HEK293 (cell line): ENCODE measurements around the gene OR7D2.
"Not testable (repeated sequence)": the region's sequence is repeated elsewhere in the genome, so short reads cannot be mapped to it uniquely, and the experiment has no call there.

ENCODE experiments used
- CTCF ChIA-PET: fragments of 350-600 bp; formaldehyde crosslinking; extraction: SDS; loops from one replicate; lab custom pipeline; 2021; ENCODE audit warnings: antibody characterized with exemption; lab: Yijun Ruan, JAX
- POLR2A ChIA-PET: fragments of 300-600 bp; formaldehyde crosslinking; extraction: SDS; loops from one replicate; lab custom pipeline; 2020; ENCODE audit warnings: antibody characterized with exemption, inconsistent platforms; lab: Yijun Ruan, JAX
- H3K27ac ChIP-seq: fragments of 200-500 bp; sonication (Bioruptor generic); 2 replicates; pipeline ENCODE4 v1.5.1; 2014; ENCODE audit warnings: low read depth, low read length, control low read depth, inconsistent platforms; ENCODE audit errors: extremely low read depth
- H3K36me3 ChIP-seq, 2 experiments: fragments of 200-500 bp in 1 of 2; sonication (Bioruptor generic) in 1 of 2; 1 replicate in 1 of 2; 2 replicates in 1 of 2; pipeline ENCODE4 v1.5.1; 2014 to 2017; ENCODE audit warnings: inconsistent platforms in 2 of 2, low read length in 2 of 2; ENCODE audit not compliant: control insufficient read depth in 2 of 2, insufficient read depth in 1 of 2
- H3K4me1 ChIP-seq: fragments of 200-500 bp; sonication (Bioruptor generic); 2 replicates; pipeline ENCODE4 v1.5.1; 2014; ENCODE audit warnings: mild to moderate bottlenecking, low read length, inconsistent platforms; ENCODE audit not compliant: control insufficient read depth, insufficient read depth
- H3K4me3 ChIP-seq: 2 replicates; pipeline ENCODE4 v1.5.1; 2011; ENCODE audit warnings: low read depth, mild to moderate bottlenecking, control low read depth, low read length, moderate library complexity
- H3K9me3 ChIP-seq: fragments of 200-500 bp; sonication (Bioruptor generic); 2 replicates; pipeline ENCODE4 v1.5.1; 2014; ENCODE audit warnings: low read depth, low read length, inconsistent platforms; ENCODE audit not compliant: control insufficient read depth, insufficient read depth
- BCL11B ChIP-seq: fragments of 450-650 bp; formaldehyde crosslinking; IDR thresholded peaks from 2 replicates; pipeline ENCODE4 v1.5.1; 2016; ENCODE audit warnings: low read depth, missing biosample characterization, missing genetic modification characterization
- EGR2 ChIP-seq: fragments of 450-650 bp; formaldehyde crosslinking; IDR thresholded peaks from 2 replicates; pipeline ENCODE4 v1.5.1; 2016; ENCODE audit warnings: low read depth, missing biosample characterization, missing genetic modification characterization
- HOXA7 ChIP-seq: sonication (generic); formaldehyde crosslinking; IDR thresholded peaks from 2 replicates; pipeline ENCODE4 v1.8.1; 2022; ENCODE audit warnings: missing genetic modification reagents, borderline replicate concordance
- OVOL3 ChIP-seq: fragments of 450-650 bp; formaldehyde crosslinking; IDR thresholded peaks from 2 replicates; pipeline ENCODE4 v1.5.1; 2016; ENCODE audit warnings: missing biosample characterization, missing genetic modification characterization
- ZBTB1 ChIP-seq: fragments of 450-650 bp; formaldehyde crosslinking; IDR thresholded peaks from 2 replicates; pipeline ENCODE4 v1.5.1; 2016; ENCODE audit warnings: missing biosample characterization, missing genetic modification characterization
- ZNF133 ChIP-seq: fragments of 450-650 bp; formaldehyde crosslinking; IDR thresholded peaks from 2 replicates; pipeline ENCODE4 v1.5.1; 2016; ENCODE audit warnings: missing biosample characterization, missing genetic modification characterization
- ZNF155 ChIP-seq: fragments of 450-650 bp; formaldehyde crosslinking; IDR thresholded peaks from 2 replicates; pipeline ENCODE4 v1.5.1; 2016; ENCODE audit warnings: missing biosample characterization, missing genetic modification characterization
- ZNF292 ChIP-seq: fragments of 450-650 bp; formaldehyde crosslinking; IDR thresholded peaks from 2 replicates; pipeline ENCODE4 v1.5.1; 2016; ENCODE audit warnings: low read depth, missing biosample characterization, missing genetic modification characterization, borderline replicate concordance
- ZNF521 ChIP-seq: fragments of 450-650 bp; formaldehyde crosslinking; IDR thresholded peaks from 2 replicates; pipeline ENCODE4 v1.5.1; 2017; ENCODE audit warnings: missing biosample characterization, mild to moderate bottlenecking, missing genetic modification characterization
- ZNF654 ChIP-seq: fragments of 450-650 bp; formaldehyde crosslinking; IDR thresholded peaks from 2 replicates; pipeline ENCODE4 v1.5.1; 2016; ENCODE audit warnings: low read depth, missing biosample characterization, missing genetic modification characterization
- ZNF677 ChIP-seq: fragments of 450-650 bp; IDR thresholded peaks from 2 replicates; pipeline ENCODE4 v1.5.0; 2018; ENCODE audit warnings: missing biosample characterization, mild to moderate bottlenecking, missing genetic modification characterization, moderate library complexity
- TF ChIP-seq, protein P1 (sequence below): fragments of 450-650 bp; formaldehyde crosslinking; IDR thresholded peaks from 2 replicates; pipeline ENCODE4 v1.5.1; 2016; ENCODE audit warnings: missing biosample characterization, missing genetic modification characterization
- TF ChIP-seq, protein P2 (sequence below): fragments of 450-650 bp; formaldehyde crosslinking; IDR thresholded peaks from 2 replicates; pipeline ENCODE4 v1.5.1; 2016; ENCODE audit warnings: missing biosample characterization, missing genetic modification characterization
- TF ChIP-seq, protein P3 (sequence below): fragments of 450-650 bp; formaldehyde crosslinking; IDR thresholded peaks from 2 replicates; pipeline ENCODE4; 2016; ENCODE audit warnings: missing biosample characterization, missing genetic modification characterization
- TF ChIP-seq, protein P4 (sequence below): fragments of 450-650 bp; formaldehyde crosslinking; IDR thresholded peaks from 2 replicates; pipeline ENCODE4 v1.5.1; 2016; ENCODE audit warnings: missing biosample characterization, missing genetic modification characterization
- TF ChIP-seq, protein P5 (sequence below): fragments of 450-650 bp; formaldehyde crosslinking; IDR thresholded peaks from 2 replicates; pipeline ENCODE4 v1.5.1; 2016; ENCODE audit warnings: missing biosample characterization, missing genetic modification characterization
- TF ChIP-seq, protein P6 (sequence below): fragments of 450-650 bp; formaldehyde crosslinking; conservative IDR thresholded peaks from 2 replicates; pipeline ENCODE4 v1.5.1; 2016; ENCODE audit warnings: low read depth, missing biosample characterization, missing genetic modification characterization

OR7D2 gene

DNA sequence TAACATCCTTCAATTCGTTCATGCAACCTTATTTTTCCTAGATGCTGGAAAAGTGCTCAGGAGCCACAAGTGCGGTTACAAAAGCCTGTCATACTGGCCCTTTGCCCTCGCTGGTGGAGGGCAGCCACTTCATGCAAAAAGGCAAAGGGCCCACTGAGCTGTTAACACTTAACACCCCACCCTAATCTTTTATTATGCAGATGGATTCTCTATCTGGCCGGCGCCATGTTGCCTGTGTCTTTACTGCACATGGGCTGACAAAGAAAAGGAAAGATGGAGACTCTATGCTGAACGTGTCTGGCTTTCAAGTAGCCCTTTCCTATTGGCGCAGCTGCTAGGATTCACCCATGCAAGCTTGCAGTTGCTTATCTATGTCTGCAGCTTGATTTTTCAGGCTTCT is 10.8 kb downstream of the OR7D2 start (continued):
- TF ChIP-seq ZBTB1 (tag by site-specific recombination) (no peak), ZNF292 (tag by site-specific recombination) (no peak), ZNF133 (tag by site-specific recombination) (no peak)
- TF ChIP-seq, protein P1, sequence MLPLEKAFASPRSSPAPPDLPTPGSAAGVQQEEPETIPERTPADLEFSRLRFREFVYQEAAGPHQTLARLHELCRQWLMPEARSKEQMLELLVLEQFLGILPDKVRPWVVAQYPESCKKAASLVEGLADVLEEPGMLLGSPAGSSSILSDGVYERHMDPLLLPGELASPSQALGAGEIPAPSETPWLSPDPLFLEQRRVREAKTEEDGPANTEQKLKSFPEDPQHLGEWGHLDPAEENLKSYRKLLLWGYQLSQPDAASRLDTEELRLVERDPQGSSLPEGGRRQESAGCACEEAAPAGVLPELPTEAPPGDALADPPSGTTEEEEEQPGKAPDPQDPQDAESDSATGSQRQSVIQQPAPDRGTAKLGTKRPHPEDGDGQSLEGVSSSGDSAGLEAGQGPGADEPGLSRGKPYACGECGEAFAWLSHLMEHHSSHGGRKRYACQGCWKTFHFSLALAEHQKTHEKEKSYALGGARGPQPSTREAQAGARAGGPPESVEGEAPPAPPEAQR (tag by site-specific recombination): no peak
- TF ChIP-seq, protein P2, sequence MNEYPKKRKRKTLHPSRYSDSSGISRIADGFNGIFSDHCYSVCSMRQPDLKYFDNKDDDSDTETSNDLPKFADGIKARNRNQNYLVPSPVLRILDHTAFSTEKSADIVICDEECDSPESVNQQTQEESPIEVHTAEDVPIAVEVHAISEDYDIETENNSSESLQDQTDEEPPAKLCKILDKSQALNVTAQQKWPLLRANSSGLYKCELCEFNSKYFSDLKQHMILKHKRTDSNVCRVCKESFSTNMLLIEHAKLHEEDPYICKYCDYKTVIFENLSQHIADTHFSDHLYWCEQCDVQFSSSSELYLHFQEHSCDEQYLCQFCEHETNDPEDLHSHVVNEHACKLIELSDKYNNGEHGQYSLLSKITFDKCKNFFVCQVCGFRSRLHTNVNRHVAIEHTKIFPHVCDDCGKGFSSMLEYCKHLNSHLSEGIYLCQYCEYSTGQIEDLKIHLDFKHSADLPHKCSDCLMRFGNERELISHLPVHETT (tag by site-specific recombination): no peak

DNA sequence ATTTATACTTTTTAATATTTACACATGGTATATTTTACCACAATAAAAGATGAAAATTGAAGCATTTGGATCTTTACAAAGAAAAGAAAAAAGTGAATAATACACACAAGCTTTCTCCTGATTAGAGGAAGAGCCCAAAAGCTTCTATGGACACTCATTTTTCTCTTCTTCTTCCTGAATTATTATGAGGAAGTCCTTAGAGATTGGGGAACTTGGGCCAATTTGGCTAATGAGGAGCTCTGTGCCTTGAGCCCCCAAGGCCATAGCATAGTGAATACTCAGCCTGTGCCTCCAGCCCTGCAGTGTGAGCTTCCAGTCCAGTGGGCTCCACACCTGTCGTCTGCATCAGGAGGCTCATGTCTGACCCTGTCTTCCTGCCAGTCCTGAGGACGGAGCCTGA is 19.3 kb downstream of the OR7D2 start:
- H3K36me3 ChIP-seq, H3K4me1 ChIP-seq, H3K27ac ChIP-seq, H3K9me3 ChIP-seq, POLR2A ChIA-PET, H3K4me3 ChIP-seq: not testable (repeated sequence)
- CTCF ChIA-PET: interaction anchor here (0.5 to 1.4 kb wide), 3 partner anchors 8 to 237 kb away, joined by 3 to 5 read pairs (median 4); no protein-coding TSS in a partner anchor

DNA sequence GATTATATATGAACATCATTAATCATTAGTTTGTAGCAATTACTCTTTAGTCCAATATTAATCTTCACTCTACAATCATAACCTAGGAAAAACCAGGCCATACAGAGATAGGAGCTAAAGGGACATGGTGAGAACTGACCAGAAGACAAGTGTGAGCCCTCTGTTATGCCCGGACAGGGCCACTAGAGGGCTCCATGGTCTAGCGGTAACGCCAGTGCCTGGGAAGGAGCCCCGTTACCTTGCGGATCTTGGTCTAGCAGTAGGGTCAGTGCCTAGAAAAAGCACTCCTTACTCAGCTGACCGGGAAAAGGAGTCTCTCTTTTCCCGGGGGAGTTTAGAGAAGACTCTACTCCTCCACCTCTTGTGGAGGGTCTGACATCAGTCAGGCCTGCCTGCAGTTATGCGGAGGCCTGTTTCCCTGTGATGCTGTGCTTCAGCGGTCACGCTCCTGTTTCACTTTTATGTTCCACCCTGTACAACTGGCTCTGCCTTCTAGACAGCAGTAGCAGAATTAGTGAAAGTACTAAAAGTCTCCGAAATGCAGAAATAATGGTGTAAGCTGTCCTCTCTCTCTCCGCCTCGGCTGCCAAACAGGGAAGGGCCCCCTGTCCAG is 26.8 kb downstream of the OR7D2 start:
- no peaks in the 10 kb centered on the region for H3K4me1 ChIP-seq
- H3K27ac ChIP-seq: no peak overlapping the region
- TF ChIP-seq, protein P3, sequence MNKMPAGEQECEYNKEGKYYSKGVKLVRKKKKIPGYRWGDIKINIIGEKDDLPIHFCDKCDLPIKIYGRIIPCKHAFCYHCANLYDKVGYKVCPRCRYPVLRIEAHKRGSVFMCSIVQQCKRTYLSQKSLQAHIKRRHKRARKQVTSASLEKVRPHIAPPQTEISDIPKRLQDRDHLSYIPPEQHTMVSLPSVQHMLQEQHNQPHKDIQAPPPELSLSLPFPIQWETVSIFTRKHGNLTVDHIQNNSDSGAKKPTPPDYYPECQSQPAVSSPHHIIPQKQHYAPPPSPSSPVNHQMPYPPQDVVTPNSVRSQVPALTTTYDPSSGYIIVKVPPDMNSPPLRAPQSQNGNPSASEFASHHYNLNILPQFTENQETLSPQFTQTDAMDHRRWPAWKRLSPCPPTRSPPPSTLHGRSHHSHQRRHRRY: no peak
- TF ChIP-seq, protein P4, sequence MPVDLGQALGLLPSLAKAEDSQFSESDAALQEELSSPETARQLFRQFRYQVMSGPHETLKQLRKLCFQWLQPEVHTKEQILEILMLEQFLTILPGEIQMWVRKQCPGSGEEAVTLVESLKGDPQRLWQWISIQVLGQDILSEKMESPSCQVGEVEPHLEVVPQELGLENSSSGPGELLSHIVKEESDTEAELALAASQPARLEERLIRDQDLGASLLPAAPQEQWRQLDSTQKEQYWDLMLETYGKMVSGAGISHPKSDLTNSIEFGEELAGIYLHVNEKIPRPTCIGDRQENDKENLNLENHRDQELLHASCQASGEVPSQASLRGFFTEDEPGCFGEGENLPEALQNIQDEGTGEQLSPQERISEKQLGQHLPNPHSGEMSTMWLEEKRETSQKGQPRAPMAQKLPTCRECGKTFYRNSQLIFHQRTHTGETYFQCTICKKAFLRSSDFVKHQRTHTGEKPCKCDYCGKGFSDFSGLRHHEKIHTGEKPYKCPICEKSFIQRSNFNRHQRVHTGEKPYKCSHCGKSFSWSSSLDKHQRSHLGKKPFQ: peak; percentile 83
- TF ChIP-seq, protein P5, sequence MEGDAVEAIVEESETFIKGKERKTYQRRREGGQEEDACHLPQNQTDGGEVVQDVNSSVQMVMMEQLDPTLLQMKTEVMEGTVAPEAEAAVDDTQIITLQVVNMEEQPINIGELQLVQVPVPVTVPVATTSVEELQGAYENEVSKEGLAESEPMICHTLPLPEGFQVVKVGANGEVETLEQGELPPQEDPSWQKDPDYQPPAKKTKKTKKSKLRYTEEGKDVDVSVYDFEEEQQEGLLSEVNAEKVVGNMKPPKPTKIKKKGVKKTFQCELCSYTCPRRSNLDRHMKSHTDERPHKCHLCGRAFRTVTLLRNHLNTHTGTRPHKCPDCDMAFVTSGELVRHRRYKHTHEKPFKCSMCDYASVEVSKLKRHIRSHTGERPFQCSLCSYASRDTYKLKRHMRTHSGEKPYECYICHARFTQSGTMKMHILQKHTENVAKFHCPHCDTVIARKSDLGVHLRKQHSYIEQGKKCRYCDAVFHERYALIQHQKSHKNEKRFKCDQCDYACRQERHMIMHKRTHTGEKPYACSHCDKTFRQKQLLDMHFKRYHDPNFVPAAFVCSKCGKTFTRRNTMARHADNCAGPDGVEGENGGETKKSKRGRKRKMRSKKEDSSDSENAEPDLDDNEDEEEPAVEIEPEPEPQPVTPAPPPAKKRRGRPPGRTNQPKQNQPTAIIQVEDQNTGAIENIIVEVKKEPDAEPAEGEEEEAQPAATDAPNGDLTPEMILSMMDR: 0 out of 2 replicates have a peak, but pooled peaks have one; percentile 11
- TF ChIP-seq ZNF654 (tag by site-specific recombination) (peak; percentile 72), EGR2 (no peak), OVOL3 (tag by site-specific recombination) (no peak), HOXA7 (CRISPR knock-in tag) (no peak), ZNF677 (no peak), ZNF155 (no peak), ZNF521 (tag by site-specific recombination) (no peak), BCL11B (tag by site-specific recombination) (no peak)
- TF ChIP-seq, protein P6, sequence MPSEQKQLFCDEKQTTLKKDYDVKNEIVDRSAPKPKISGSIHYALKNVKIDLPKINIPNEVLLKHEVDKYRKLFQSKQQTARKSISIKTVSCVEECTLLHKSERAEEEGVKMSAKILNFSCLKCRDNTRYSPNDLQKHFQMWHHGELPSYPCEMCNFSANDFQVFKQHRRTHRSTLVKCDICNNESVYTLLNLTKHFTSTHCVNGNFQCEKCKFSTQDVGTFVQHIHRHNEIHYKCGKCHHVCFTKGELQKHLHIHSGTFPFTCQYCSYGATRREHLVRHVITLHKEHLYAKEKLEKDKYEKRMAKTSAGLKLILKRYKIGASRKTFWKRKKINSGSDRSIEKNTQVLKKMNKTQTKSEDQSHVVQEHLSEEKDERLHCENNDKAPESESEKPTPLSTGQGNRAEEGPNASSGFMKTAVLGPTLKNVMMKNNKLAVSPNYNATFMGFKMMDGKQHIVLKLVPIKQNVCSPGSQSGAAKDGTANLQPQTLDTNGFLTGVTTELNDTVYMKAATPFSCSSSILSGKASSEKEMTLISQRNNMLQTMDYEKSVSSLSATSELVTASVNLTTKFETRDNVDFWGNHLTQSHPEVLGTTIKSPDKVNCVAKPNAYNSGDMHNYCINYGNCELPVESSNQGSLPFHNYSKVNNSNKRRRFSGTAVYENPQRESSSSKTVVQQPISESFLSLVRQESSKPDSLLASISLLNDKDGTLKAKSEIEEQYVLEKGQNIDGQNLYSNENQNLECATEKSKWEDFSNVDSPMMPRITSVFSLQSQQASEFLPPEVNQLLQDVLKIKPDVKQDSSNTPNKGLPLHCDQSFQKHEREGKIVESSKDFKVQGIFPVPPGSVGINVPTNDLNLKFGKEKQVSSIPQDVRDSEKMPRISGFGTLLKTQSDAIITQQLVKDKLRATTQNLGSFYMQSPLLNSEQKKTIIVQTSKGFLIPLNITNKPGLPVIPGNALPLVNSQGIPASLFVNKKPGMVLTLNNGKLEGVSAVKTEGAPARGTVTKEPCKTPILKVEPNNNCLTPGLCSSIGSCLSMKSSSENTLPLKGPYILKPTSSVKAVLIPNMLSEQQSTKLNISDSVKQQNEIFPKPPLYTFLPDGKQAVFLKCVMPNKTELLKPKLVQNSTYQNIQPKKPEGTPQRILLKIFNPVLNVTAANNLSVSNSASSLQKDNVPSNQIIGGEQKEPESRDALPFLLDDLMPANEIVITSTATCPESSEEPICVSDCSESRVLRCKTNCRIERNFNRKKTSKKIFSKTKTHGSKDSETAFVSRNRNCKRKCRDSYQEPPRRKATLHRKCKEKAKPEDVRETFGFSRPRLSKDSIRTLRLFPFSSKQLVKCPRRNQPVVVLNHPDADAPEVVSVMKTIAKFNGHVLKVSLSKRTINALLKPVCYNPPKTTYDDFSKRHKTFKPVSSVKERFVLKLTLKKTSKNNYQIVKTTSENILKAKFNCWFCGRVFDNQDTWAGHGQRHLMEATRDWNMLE: no peak
- no peak overlapping the region for H3K4me3 ChIP-seq
- POLR2A ChIA-PET: no interaction called here
- H3K9me3 ChIP-seq: no peaks in the 10 kb centered on the region
- H3K36me3 ChIP-seq: no peaks in the 10 kb centered on the region
- CTCF ChIA-PET: interaction anchor here (0.6 to 1.7 kb wide), 13 partner anchors 10 to 624 kb away, joined by 3 to 5 read pairs (median 3); partner anchors contain the start of gene OR1M1
